Activated T-cell treated with anti-CD3 and anti-CD28 coated beads, Interleukin-2, amount 50 U/mL, for 72 hours (primary cell): ENCODE results near the gene MAGIX. TPM values are rescaled to one million over a fixed set of nuclear protein-coding genes. Genes with fewer than 3 reads are reported as not detected.
"Not testable (repeated sequence)": the region's sequence is repeated elsewhere in the genome, so short reads cannot be mapped to it uniquely, and the experiment has no call there.

Experiments
- ATAC-seq, 2 donors: fragments of 150-1000 bp; cut with Tn5 transposase; replicated peaks in 1 of 2; 2 replicates each; pipeline ENCODE4 v1.10.0; 2021; ENCODE audit warnings: moderate library complexity in 2 of 2, mild to moderate bottlenecking in 1 of 2
- DNase-seq, 2 donors: peaks; one replicate each; pipeline ENCODE4 v3.0.0; 2021 to 2022; ENCODE audit warnings: mixed read lengths in 1 of 2
- H3K27ac Mint-ChIP-seq: one replicate; pipeline ENCODE4 v1.8.0; 2022; ENCODE audit warnings: mild to moderate bottlenecking, moderate library complexity, mixed read lengths
- H3K27me3 Mint-ChIP-seq: one replicate; pipeline ENCODE4 v1.8.0; 2022; ENCODE audit warnings: low read depth, mixed read lengths
- H3K36me3 Mint-ChIP-seq, 2 donors: one replicate each; pipeline ENCODE4 v1.8.0; 2022; ENCODE audit warnings: mixed read lengths in 2 of 2, mild to moderate bottlenecking in 1 of 2; ENCODE audit not compliant: insufficient read depth in 2 of 2
- H3K4me1 Mint-ChIP-seq: one replicate; pipeline ENCODE4 v1.8.0; 2022; ENCODE audit warnings: low read depth, mixed read lengths
- H3K4me3 Mint-ChIP-seq, 2 donors: one replicate each; pipeline ENCODE4 v1.8.0; 2022; ENCODE audit warnings: mild to moderate bottlenecking in 2 of 2, mixed read lengths in 2 of 2, moderate library complexity in 2 of 2
- H3K9me3 Mint-ChIP-seq, 2 donors: one replicate each; pipeline ENCODE4 v1.8.0; 2022; ENCODE audit warnings: mixed read lengths in 2 of 2
- total RNA-seq, 2 donors: library from RNA; stranded (reverse); gene quantifications; one replicate each; pipeline ENCODE4 v1.2.3, GENCODE V29; 2022

Gene MAGIX
- under 1 TPM; 0.84 to 0.93 TPM for total RNA-seq

- Mint-ChIP-seq H3K9me3 (no peaks in the 10 kb centered on the region), H3K4me1 (peaks cover 17% of the 10 kb centered on the region), H3K27ac (peak within 1 kb of the TSS; percentile 57), H3K27me3 (no peaks in the 10 kb centered on the region), H3K4me3 (peak within 1 kb of the TSS; percentile 55 to 81), H3K36me3 (peaks cover 0 to 2% of the 10 kb centered on the region in 2 donors)
- ATAC-seq (no peak), DNase-seq (no peak)
Observed at GRCh38 chrX:49162620-49163019, at the start of gene MAGIX. MAGIX (plus strand) TSS chrX:49162758; CDS start chrX:49162890, 132 bp downstream.

- no peak for ATAC-seq
- Mint-ChIP-seq H3K4me1 (no peaks in the 10 kb centered on the region), H3K9me3 (no peaks in the 10 kb centered on the region), H3K27me3 (peaks cover 7% of the 10 kb centered on the region), H3K4me3 (no peak overlapping the region), H3K36me3 (peaks cover 4 to 11% of the 10 kb centered on the region in 2 donors), H3K27ac (no peak overlapping the region)
- no peak for DNase-seq
Observed at GRCh38 chrX:49116076-49116475, 46.5 kb upstream of the MAGIX start.

- DNase-seq (no peak), ATAC-seq (no peak)
- Mint-ChIP-seq H3K9me3 (no peaks in the 10 kb centered on the region), H3K4me3 (no peak overlapping the region), H3K27ac (no peak overlapping the region), H3K27me3 (peaks cover 10% of the 10 kb centered on the region), H3K4me1 (no peaks in the 10 kb centered on the region), H3K36me3 (peaks cover 5 to 11% of the 10 kb centered on the region in 2 donors)
Observed at GRCh38 chrX:49116716-49117115, 45.8 kb upstream of the MAGIX start.

GRCh38 chrX:49117581-49117980, 45.0 kb upstream of the MAGIX start:
- H3K27me3 Mint-ChIP-seq = peaks cover 12% of the 10 kb centered on the region
- H3K4me3 Mint-ChIP-seq = peak overlapping the region in 1 of 2 donors; percentile 15
- no peaks in the 10 kb centered on the region for H3K9me3 Mint-ChIP-seq
- peak overlapping the region; percentile 87 for H3K27ac Mint-ChIP-seq
- H3K4me1 Mint-ChIP-seq = peaks cover 9% of the 10 kb centered on the region
- no peak for DNase-seq
- ATAC-seq = no peak
- H3K36me3 Mint-ChIP-seq = peaks cover 6 to 11% of the 10 kb centered on the region in 2 donors

DNA sequence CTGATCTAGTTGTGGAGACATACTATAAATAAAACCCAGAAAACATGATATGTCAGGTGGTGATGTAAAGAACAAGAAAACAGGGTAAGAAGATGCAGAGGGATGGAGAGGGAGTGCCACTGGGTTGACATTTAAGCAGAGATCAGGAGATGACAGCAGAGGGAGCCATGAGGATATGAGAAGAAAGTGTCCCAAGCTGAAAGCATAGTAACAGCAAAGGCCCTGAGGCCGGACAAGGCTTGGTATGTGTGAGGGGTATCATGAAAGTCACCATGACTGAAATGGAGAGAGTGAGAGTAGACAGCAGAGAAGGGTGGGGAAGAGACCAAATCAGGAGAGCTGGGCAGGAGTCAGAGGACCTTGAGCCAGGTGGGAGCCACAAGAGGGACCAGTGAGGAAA, 42.5 kb upstream of the MAGIX start:
- Mint-ChIP-seq H3K36me3 (peaks cover 6 to 11% of the 10 kb centered on the region in 2 donors), H3K4me1 (peaks cover 24% of the 10 kb centered on the region), H3K27ac (no peak overlapping the region), H3K9me3 (no peaks in the 10 kb centered on the region), H3K4me3 (no peak overlapping the region), H3K27me3 (peaks cover 12% of the 10 kb centered on the region)
- DNase-seq = no peak
- no peak for ATAC-seq

DNA sequence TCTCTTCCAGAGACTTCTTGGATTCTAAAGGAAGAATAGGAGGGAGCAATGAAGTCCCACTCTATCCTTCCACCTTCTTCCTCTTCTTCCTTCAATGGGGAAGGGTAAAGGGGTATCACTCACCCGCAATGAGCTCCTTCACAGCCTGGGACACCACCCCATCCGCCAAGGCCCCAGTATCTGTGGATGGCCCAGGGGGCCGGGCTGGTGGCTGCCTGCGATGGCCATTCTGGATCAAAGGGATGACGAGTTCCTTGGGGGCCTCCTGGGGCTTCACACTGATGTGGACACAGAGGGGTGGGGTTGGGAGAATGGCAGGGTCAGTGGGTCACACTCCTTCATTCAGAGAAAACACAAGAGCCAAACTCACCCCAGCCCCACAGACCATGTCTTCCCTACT, 40.1 kb upstream of the MAGIX start:
- peaks cover 12% of the 10 kb centered on the region for H3K27me3 Mint-ChIP-seq
- no peaks in the 10 kb centered on the region for H3K9me3 Mint-ChIP-seq
- H3K4me1 Mint-ChIP-seq = peaks cover 24% of the 10 kb centered on the region
- H3K27ac Mint-ChIP-seq = peak overlapping the region; percentile 94
- H3K4me3 Mint-ChIP-seq = peak overlapping the region; percentile 92 to 99
- DNase-seq = no peak
- no peak for ATAC-seq
- H3K36me3 Mint-ChIP-seq = peaks cover 4 to 6% of the 10 kb centered on the region in 2 donors

DNA sequence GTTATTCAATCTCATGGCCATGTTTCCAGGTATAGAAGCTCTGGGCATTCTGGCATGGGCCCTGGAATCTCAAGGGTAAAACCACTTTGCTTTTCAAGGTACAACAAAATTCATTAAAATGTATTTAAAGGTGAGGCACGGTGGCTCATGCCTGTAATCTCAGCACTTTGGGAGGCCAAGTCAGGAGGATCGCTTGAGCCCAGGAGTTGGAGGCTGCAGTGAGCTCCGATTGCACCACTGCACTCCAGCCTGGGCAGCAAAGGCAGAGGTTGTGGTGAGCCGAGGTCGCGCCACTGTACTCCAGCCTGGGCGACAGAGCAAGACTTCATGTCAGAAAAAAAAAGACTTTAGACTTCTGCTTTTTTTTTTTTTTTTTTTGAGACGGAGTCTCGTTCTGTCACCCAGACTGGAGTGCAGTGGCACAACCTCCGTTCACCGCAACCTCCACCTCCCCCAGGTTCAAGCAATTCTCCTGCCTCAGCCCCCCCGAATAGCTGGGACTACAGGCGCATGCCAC, 34.8 kb upstream of the MAGIX start:
- not testable (repeated sequence) for H3K27me3 Mint-ChIP-seq, DNase-seq, H3K27ac Mint-ChIP-seq, ATAC-seq, H3K9me3 Mint-ChIP-seq, H3K36me3 Mint-ChIP-seq, H3K4me3 Mint-ChIP-seq
- peaks cover 13% of the 10 kb centered on the region for H3K4me1 Mint-ChIP-seq

- Mint-ChIP-seq H3K4me3 (no peak overlapping the region), H3K36me3 (no peaks in the 10 kb centered on the region), H3K9me3 (no peaks in the 10 kb centered on the region), H3K4me1 (no peaks in the 10 kb centered on the region), H3K27me3 (peaks cover 5% of the 10 kb centered on the region), H3K27ac (no peak overlapping the region)
- no peak for DNase-seq
- no peak for ATAC-seq
Observed at GRCh38 chrX:49129427-49129826, 33.1 kb upstream of the MAGIX start.

GRCh38 chrX:49132275-49132674, 30.3 kb upstream of the MAGIX start:
- not testable (repeated sequence) for H3K4me1 Mint-ChIP-seq, H3K9me3 Mint-ChIP-seq, DNase-seq, H3K27ac Mint-ChIP-seq, H3K4me3 Mint-ChIP-seq, ATAC-seq, H3K36me3 Mint-ChIP-seq, H3K27me3 Mint-ChIP-seq

DNA sequence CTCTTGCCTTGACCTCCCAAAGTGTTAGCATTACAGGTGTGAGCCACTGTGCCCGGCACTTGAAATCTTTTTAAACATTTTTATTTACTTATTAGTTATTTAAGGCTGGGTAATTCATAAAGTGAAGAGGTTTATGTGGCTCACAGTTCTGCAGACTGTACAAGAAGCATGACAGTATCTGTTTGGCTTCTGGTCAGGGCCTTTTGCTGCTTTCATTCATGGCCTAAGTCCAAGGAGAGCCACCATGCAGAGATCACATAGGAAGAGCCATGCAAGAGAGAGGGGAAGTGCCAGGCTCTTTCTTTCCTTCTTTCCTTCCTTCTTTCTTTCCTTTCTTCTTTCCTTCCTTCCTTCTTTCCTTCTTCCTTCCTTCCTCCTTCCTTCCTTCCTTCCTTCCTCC, 28.8 kb upstream of the MAGIX start:
- Mint-ChIP-seq H3K27me3 (peaks cover 6% of the 10 kb centered on the region), H3K27ac (no peak overlapping the region), H3K4me3 (no peak overlapping the region), H3K9me3 (no peaks in the 10 kb centered on the region), H3K36me3 (no peaks in the 10 kb centered on the region), H3K4me1 (no peaks in the 10 kb centered on the region)
- no peak for ATAC-seq
- no peak for DNase-seq

DNA sequence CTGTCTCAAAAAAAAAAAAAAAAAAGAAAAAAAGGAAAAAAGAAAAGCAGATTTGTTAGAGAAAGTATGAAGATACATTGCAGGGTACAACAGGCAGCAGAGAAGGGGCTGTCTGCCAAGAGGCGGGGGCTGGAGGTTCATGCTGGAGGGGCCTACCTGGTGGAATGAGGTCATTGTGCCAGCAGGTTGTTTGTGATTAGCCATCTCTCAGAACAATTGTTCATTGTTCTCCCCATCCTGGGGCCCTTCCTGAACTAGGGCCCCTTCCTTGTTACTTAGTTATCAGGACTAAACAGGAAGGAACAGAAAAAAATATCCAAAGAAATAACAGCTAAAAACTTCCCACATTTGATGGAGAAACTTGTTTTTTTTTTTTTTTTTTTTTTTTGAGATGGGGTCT, 25.1 kb upstream of the MAGIX start:
- H3K4me3 Mint-ChIP-seq = no peak overlapping the region
- peaks cover 5 to 9% of the 10 kb centered on the region in 2 donors for H3K9me3 Mint-ChIP-seq
- no peaks in the 10 kb centered on the region for H3K4me1 Mint-ChIP-seq
- DNase-seq = no peak
- H3K36me3 Mint-ChIP-seq = peaks cover 5 to 10% of the 10 kb centered on the region in 2 donors
- ATAC-seq = no peak
- H3K27ac Mint-ChIP-seq = no peak overlapping the region
- H3K27me3 Mint-ChIP-seq = peaks cover 6% of the 10 kb centered on the region

DNA sequence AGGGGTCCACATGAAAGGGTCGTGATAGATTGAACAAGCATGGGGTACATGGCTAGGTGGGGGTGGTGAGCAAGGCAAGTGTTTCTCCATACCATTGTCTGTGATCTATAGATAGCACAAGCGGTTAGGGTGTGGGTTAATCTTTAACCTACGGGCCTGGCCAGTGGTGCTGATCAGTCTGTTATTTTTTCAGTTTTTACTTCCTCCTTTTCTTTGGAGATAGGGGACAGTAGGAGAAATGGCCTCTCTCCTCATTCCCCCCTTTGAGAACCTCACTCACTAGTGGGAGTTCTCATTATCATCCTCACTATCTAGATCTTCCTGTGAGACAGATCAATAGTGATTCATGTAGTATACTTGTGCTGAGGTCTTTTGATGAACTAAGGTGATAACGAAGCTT, 22.8 kb upstream of the MAGIX start:
- H3K27me3 Mint-ChIP-seq = no peaks in the 10 kb centered on the region
- H3K27ac Mint-ChIP-seq = no peak overlapping the region
- DNase-seq = no peak
- peaks cover 6% of the 10 kb centered on the region for H3K4me1 Mint-ChIP-seq
- peaks cover 5 to 10% of the 10 kb centered on the region in 2 donors for H3K36me3 Mint-ChIP-seq
- peaks cover 5 to 9% of the 10 kb centered on the region in 2 donors for H3K9me3 Mint-ChIP-seq
- H3K4me3 Mint-ChIP-seq = no peak overlapping the region
- no peak for ATAC-seq

DNA sequence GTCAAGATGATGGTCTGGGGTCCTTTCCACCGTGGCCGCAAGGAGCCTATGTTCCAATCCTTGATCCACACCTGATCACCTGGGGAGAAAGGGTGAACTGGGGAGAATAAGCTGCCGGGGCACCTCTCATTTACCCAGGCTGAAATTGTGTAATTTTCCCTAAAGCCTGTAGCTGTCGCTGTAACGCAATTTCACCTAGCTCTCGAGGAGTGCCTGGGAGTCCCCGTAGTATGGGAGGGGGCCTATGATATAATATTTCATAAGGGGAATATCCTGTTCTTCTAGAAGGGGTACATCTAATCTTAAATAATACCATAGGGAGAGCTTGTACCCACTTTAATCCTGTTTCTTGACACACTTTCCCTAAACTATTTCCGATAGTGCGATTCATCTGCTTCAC, 20.3 kb upstream of the MAGIX start:
- not testable (repeated sequence) for H3K4me1 Mint-ChIP-seq, H3K9me3 Mint-ChIP-seq, DNase-seq, ATAC-seq, H3K4me3 Mint-ChIP-seq, H3K27ac Mint-ChIP-seq, H3K27me3 Mint-ChIP-seq, H3K36me3 Mint-ChIP-seq

DNA sequence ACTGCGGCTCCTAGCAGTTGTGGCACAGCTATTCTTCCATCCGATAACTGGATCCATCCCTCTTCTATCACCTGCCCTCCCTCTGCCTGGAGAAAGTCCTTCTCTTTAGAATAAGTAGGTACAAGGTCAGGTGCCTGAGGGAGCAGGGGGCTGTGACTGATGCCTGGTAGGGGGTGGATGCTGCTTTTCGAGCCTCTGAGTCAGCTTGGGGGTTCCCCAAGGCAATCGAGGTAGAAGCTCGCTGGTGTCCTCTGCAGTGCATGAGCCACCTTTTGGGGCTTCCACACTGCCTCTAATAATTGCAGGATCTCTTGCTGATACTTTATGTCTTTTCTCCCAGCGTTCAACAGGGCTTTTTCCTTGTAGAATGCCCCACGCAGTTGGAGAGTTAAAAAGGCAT, 19.4 kb upstream of the MAGIX start:
- not testable (repeated sequence) for ATAC-seq, H3K27me3 Mint-ChIP-seq, H3K36me3 Mint-ChIP-seq

More for the DNA sequence above, 19.4 kb upstream of the MAGIX start:
- not testable (repeated sequence) for H3K4me3 Mint-ChIP-seq, H3K4me1 Mint-ChIP-seq, H3K9me3 Mint-ChIP-seq, H3K27ac Mint-ChIP-seq, DNase-seq
